Measurements from ENCODE around the gene ATL3. TPM values are rescaled to one million over a fixed set of nuclear protein-coding genes. Genes with fewer than 3 reads are reported as not detected.

Gene ATL3
- total and polyA plus RNA-seq, 7 donors = 8.4 to 115 (median 97.8) TPM

DNA sequence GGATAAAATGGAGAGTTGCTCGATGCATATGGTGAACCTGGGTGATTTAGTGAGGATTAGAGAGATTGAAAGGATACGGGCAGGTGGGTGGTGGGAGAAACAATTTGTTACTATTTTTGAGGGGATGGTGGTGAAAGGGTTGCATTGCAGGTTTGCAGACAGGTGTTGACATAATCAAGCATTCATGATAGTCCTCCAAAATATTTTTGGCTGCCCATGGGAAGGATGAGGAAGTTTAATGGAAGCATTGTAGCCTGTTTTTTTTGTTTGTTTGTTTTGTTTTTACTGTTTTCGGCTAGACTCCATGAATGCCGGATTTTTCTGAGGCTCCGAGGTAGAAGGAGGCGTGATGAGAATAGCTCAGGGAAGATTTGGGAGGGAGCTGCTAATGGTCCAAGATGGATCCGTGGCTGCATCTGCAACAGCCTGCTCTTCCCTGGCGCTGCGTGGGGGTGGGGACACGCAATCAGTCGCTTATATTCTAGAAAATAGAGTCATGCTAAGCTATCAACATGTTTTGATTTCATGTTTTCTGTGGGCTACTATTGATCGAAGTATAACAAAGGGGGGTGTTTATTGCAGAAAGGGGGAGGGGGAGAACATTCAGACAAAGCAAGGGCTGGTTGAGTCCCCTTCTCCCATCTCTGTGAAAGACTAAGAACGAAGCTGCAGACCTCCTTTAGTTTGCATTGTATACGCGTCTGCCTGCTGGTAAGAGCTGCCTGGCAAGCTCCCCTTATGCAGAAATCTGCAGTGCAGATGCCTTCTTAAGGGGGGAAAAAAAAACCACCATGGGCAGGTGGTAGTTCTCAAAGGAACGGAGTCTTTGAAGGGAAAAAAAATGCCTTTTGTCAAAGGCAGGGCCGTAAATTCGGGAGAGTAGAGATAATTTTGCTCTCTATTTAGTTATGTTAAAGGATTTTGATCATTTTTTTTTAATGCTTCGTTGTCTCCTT lies 11.2 kb upstream of the ATL3 start:
- intact Hi-C loops (cut with DNase I) = no loop called here
- H3K27ac ChIP-seq = peak overlapping the region; percentile 94 to 97 (median 97)
- H3K9me3 ChIP-seq = no peaks in the 10 kb centered on the region
- peak overlapping the region; percentile 79 to 98 (median 87) for H3K4me3 ChIP-seq
- 3 to 6% methylated on average over 19 of the region's 19 CpGs for WGBS, 2 donors
- H3K36me3 ChIP-seq = no peaks in the 10 kb centered on the region
- H3K27me3 ChIP-seq = no peaks in the 10 kb centered on the region
- TF ChIP-seq POLR2A (IDR thresholded peaks at IDR 0.05) (no peak), POLR2AphosphoS5 (IDR thresholded peaks at IDR 0.05) (no peak), CTCF (IDR thresholded peaks at IDR 0.05) (no peak), EP300 (IDR thresholded peaks at IDR 0.05) (no peak)
- DNase-seq = peak; percentile 67
- H3K4me1 ChIP-seq = peaks cover 0 to 43% (median 37%) of the 10 kb centered on the region in 4 donors

DNA sequence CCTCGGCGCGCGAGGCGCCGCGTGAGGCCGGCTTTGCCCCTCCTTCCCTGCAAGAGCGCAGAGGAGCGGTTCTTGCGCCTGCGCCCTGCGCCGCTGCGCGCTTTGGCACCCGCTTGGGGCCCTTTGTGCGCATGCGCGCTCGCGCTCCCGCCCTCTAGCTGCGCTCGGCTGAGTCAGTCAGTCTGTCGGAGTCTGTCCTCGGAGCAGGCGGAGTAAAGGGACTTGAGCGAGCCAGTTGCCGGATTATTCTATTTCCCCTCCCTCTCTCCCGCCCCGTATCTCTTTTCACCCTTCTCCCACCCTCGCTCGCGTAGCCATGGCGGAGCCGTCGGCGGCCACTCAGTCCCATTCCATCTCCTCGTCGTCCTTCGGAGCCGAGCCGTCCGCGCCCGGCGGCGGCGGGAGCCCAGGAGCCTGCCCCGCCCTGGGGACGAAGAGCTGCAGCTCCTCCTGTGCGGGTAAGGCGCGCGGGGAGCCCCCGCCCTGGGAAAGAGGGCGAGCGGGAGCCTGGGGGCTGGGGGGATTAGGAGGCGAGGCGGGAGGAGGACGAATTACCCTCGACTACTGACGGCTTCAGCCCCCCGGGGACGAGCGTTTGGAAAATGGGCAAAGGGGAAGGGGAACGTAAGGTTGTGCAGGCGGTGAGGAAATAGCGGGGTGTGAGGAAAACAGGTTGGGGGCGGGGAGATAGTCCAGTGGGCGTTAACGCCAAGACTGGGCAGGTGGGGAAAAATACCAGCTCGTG lies 10.3 kb upstream of the ATL3 start, which contains the start of gene RTN3:
Gene RTN3, plus strand, starts transcription at position 180 of the 745 bp plus-strand sequence. Its CDS starts 137 bp downstream, at position 317.
- H3K36me3 ChIP-seq = no peaks in the 10 kb centered on the region
- peaks cover 0 to 43% (median 36%) of the 10 kb centered on the region in 4 donors for H3K4me1 ChIP-seq
- peak; percentile 98 for DNase-seq
- no peaks in the 10 kb centered on the region for H3K9me3 ChIP-seq
- TF ChIP-seq EP300 (IDR thresholded peaks at IDR 0.05) (peak in 1 of 4 donors; percentile 34), POLR2AphosphoS5 (IDR thresholded peaks at IDR 0.05) (peak; percentile 98 to 99 (median 98)), CTCF (IDR thresholded peaks at IDR 0.05) (no peak), POLR2A (IDR thresholded peaks at IDR 0.05) (peak; percentile 96 to 97)
- intact Hi-C loops (cut with DNase I) = loop anchor here (1.0 kb wide), 1 partner anchor 10 kb away; the partner anchor contains the start of gene ATL3
- peak within 1 kb of the TSS; percentile 94 to 97 (median 97) for H3K27ac ChIP-seq
- peak within 1 kb of the TSS; percentile 79 to 98 (median 87) for H3K4me3 ChIP-seq
- 0% methylated on average over 74 of the region's 74 CpGs for WGBS, 2 donors
- no peaks in the 10 kb centered on the region for H3K27me3 ChIP-seq

DNA sequence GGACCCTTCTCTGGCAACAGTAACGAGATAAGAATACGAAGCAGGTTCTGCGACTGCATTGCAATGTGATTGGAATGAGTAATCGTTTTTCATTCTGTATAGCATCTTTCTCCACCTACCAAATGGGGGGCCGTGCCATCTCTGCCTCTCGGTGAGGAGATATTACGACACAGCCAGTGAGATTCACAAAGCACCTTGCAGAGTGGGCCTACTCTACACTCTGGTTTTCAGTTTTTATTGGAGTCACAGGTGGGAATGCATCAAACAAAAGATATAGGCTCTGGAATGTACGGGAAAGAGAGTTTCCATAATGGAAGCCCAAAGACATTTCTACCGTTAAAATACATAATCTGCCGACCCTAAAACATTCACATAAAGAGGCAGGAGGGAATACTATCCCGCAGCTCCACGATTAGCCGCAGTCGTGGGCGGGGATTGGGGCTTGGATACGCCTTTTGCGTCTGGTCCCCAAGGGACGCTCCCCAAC lies 9.7 kb upstream of the ATL3 start:
- peaks cover 0 to 40% (median 36%) of the 10 kb centered on the region in 4 donors for H3K4me1 ChIP-seq
- no peaks in the 10 kb centered on the region for H3K36me3 ChIP-seq
- DNase-seq = no peak
- peak overlapping the region; percentile 12 to 98 (median 86) for H3K4me3 ChIP-seq
- H3K27ac ChIP-seq = peak overlapping the region; percentile 94 to 97 (median 97)
- no peaks in the 10 kb centered on the region for H3K27me3 ChIP-seq
- 14% methylated on average over 18 of the region's 18 CpGs for WGBS, 2 donors
- TF ChIP-seq POLR2AphosphoS5 (IDR thresholded peaks at IDR 0.05) (no peak), EP300 (IDR thresholded peaks at IDR 0.05) (no peak), CTCF (IDR thresholded peaks at IDR 0.05) (no peak), POLR2A (IDR thresholded peaks at IDR 0.05) (no peak)
- H3K9me3 ChIP-seq = no peaks in the 10 kb centered on the region
- intact Hi-C loops (cut with DNase I) = loop anchor here (1.0 kb wide), 1 partner anchor 10 kb away; the partner anchor contains the start of gene ATL3

- TF ChIP-seq CTCF (IDR thresholded peaks at IDR 0.05) = no peak
- no peak for TF ChIP-seq POLR2A (IDR thresholded peaks at IDR 0.05)
- no peak for TF ChIP-seq EP300 (IDR thresholded peaks at IDR 0.05)
- no peak for TF ChIP-seq POLR2AphosphoS5 (IDR thresholded peaks at IDR 0.05)
- no peaks in the 10 kb centered on the region for H3K36me3 ChIP-seq
- H3K27me3 ChIP-seq = no peaks in the 10 kb centered on the region
- no peak overlapping the region for H3K4me3 ChIP-seq
- H3K4me1 ChIP-seq = peaks cover 0 to 21% (median 20%) of the 10 kb centered on the region in 4 donors
- H3K27ac ChIP-seq = no peak overlapping the region
- no peak for DNase-seq
- intact Hi-C loops (cut with DNase I) = loop anchor here (2.0 to 5.0 kb wide), 2 partner anchors 89 to 271 kb away; no protein-coding TSS in a partner anchor
- no peaks in the 10 kb centered on the region for H3K9me3 ChIP-seq
- 77 to 82% methylated on average over 4 of the region's 4 CpGs for WGBS, 2 donors
Observed at GRCh38 chr11:63673579-63673978, 2.4 kb upstream of the ATL3 start.
